ENCODE results near the gene CFAP221. TPM values are rescaled to one million over a fixed set of nuclear protein-coding genes. Genes with fewer than 3 reads are reported as not detected.
A peak's percentile ranks its signal among the peaks of the same experiment; 100 is the strongest.

The CFAP221 gene
- total RNA-seq, 4 donors from 2014 or later, result 0.48 TPM; not detected in 3

GRCh38 chr2:119683713-119684443 lies 139.6 kb downstream of the CFAP221 start:
- Histone ChIP-seq H3K4me3 (no peak overlapping the region), H3K9me3 (no peaks in the 10 kb centered on the region), H3K4me1 (peaks cover 20% of the 10 kb centered on the region), H3K27ac (no peak overlapping the region), H3K36me3 (peaks cover 18% of the 10 kb centered on the region), H3K27me3 (no peaks in the 10 kb centered on the region)
- 56% methylated on average over 22 of the region's 22 CpGs for WGBS
- TF ChIP-seq EP300 (IDR thresholded peaks at IDR 0.05), result no peak
- TF ChIP-seq, protein P1, sequence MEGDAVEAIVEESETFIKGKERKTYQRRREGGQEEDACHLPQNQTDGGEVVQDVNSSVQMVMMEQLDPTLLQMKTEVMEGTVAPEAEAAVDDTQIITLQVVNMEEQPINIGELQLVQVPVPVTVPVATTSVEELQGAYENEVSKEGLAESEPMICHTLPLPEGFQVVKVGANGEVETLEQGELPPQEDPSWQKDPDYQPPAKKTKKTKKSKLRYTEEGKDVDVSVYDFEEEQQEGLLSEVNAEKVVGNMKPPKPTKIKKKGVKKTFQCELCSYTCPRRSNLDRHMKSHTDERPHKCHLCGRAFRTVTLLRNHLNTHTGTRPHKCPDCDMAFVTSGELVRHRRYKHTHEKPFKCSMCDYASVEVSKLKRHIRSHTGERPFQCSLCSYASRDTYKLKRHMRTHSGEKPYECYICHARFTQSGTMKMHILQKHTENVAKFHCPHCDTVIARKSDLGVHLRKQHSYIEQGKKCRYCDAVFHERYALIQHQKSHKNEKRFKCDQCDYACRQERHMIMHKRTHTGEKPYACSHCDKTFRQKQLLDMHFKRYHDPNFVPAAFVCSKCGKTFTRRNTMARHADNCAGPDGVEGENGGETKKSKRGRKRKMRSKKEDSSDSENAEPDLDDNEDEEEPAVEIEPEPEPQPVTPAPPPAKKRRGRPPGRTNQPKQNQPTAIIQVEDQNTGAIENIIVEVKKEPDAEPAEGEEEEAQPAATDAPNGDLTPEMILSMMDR (IDR thresholded peaks at IDR 0.05), result no peak
- no peak for TF ChIP-seq POLR2A (IDR thresholded peaks at IDR 0.05)
- no peak for TF ChIP-seq POLR2AphosphoS5 (IDR thresholded peaks at IDR 0.05)
- DNase-seq (ENCODE audit: low spot score in 2 of 2), result no peak

DNA sequence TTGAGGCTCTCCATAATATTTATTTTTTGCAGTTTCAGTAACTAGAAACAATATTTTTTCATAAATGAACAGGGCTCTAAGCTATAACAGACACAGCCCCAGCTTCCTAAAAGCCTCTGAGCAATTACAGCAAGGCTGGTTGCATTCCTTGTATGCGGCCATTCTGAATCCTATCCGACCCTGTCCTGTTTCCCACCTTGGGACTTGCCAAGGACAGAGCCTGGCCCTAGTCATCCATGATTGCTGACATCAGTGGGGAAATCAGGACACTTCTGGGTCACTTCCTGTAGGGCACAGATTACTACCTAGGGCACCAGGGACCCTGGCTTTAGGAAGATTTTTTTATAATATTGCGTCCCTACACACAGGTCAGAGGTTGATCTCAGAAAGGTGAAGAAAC lies 140.3 kb downstream of the CFAP221 start:
- H3K9me3 ChIP-seq, result no peaks in the 10 kb centered on the region
- no peak for DNase-seq (ENCODE audit: low spot score in 2 of 2)

GRCh38 chr2:119688616-119689015 lies 144.4 kb downstream of the CFAP221 start:
- H3K27me3 ChIP-seq, result no peaks in the 10 kb centered on the region
- WGBS, result 89% methylated on average over 12 of the region's 12 CpGs
- H3K27ac ChIP-seq, result no peak overlapping the region
- TF ChIP-seq POLR2AphosphoS5 (IDR thresholded peaks at IDR 0.05) (no peak), POLR2A (IDR thresholded peaks at IDR 0.05) (no peak), EP300 (IDR thresholded peaks at IDR 0.05) (no peak)
- TF ChIP-seq, protein P1 (IDR thresholded peaks at IDR 0.05), result no peak
- H3K36me3 ChIP-seq, result peaks cover 16% of the 10 kb centered on the region
- H3K4me1 ChIP-seq, result peaks cover 6% of the 10 kb centered on the region
- no peak overlapping the region for H3K4me3 ChIP-seq
- no peak for DNase-seq (ENCODE audit: low spot score in 2 of 2)
- H3K9me3 ChIP-seq, result no peaks in the 10 kb centered on the region

More for the DNA sequence above, 140.3 kb downstream of the CFAP221 start:
- Histone ChIP-seq H3K27me3 (no peaks in the 10 kb centered on the region), H3K36me3 (peaks cover 24% of the 10 kb centered on the region), H3K4me3 (no peak overlapping the region), H3K27ac (no peak overlapping the region), H3K4me1 (peaks cover 19% of the 10 kb centered on the region)
- 85% methylated on average over 3 of the region's 3 CpGs for WGBS
- TF ChIP-seq POLR2A (IDR thresholded peaks at IDR 0.05), result no peak
- TF ChIP-seq, protein P1 (IDR thresholded peaks at IDR 0.05), result no peak
- no peak for TF ChIP-seq POLR2AphosphoS5 (IDR thresholded peaks at IDR 0.05)
- no peak for TF ChIP-seq EP300 (IDR thresholded peaks at IDR 0.05)

DNA sequence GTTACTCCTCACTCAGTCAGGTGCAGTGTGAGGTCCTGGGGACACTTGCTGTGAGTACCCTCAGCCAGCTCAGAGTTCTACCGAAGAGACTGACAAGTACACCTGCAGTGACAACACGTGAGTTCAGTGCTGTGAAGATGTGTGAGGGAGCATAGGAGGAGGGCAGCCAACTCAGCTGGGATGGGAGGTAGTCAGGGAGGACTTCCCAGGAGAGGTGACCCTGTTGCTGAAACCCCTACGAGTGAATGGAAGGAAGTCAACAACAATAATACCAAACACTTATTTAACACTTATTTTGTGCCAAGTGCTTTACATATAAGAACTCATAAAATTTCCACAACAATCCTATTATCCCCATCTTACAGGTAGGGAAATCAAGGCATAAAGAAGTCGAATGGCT lies 145.0 kb downstream of the CFAP221 start:
- no peak for TF ChIP-seq EP300 (IDR thresholded peaks at IDR 0.05)
- no peaks in the 10 kb centered on the region for H3K4me1 ChIP-seq
- WGBS, result 89% methylated on average over 4 of the region's 4 CpGs
- H3K4me3 ChIP-seq, result no peak overlapping the region
- H3K36me3 ChIP-seq, result peaks cover 16% of the 10 kb centered on the region
- no peaks in the 10 kb centered on the region for H3K9me3 ChIP-seq
- H3K27ac ChIP-seq, result no peak overlapping the region
- DNase-seq (ENCODE audit: low spot score in 2 of 2), result peak in 1 of 2 donors; percentile 43
- H3K27me3 ChIP-seq, result no peaks in the 10 kb centered on the region

- Histone ChIP-seq H3K27me3 (no peaks in the 10 kb centered on the region), H3K27ac (no peak overlapping the region), H3K4me1 (no peaks in the 10 kb centered on the region), H3K4me3 (no peak overlapping the region), H3K36me3 (peaks cover 16% of the 10 kb centered on the region), H3K9me3 (no peaks in the 10 kb centered on the region)
- DNase-seq (ENCODE audit: low spot score in 2 of 2), result no peak
- TF ChIP-seq, protein P1 (IDR thresholded peaks at IDR 0.05), result no peak
- TF ChIP-seq EP300 (IDR thresholded peaks at IDR 0.05) (no peak), POLR2A (IDR thresholded peaks at IDR 0.05) (no peak), POLR2AphosphoS5 (IDR thresholded peaks at IDR 0.05) (no peak)
- 76% methylated on average over 4 of the region's 7 CpGs for WGBS
These were observed 146.9 kb downstream of the CFAP221 start for GRCh38 chr2:119691189-119691588.
